ENCODE results near the gene VWA1. TPM values are rescaled to one million over a fixed set of nuclear protein-coding genes. Genes with fewer than 3 reads are reported as not detected.
A peak's percentile ranks its signal among the peaks of the same experiment; 100 is the strongest.

Gene VWA1
- total RNA-seq, 1 experiment from 2014 or later = 35.5 TPM

DNA sequence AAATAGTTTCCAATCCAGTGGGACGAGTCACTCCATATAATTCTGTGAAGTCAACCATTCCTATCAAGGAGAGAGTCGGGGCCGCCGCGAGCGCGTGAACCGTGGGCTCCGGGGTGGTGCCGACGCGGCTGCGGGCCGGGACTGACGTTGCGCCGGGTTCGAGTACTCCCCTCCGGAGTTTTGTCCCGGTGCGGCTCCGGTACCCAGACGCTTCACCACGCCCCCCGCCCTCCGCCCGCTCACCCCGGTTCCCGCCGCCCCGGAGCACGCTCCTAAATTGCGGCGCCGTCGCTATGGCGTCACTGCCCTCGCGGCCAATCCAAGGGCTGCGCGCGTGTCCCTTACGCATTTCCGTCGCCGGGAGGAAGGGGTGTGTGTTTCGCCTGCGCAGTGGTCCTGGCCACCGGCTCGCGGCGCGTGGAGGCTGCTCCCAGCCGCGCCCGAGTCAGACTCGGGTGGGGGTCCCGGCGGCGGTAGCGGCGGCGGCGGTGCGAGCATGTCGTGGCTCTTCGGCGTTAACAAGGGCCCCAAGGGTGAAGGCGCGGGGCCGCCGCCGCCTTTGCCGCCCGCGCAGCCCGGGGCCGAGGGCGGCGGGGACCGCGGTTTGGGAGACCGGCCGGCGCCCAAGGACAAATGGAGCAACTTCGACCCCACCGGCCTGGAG is 36.0 kb downstream of the VWA1 start, which contains the start of gene ATAD3B (continued):
- TF ChIP-seq EMX1 (CRISPR knock-in tag; IDR thresholded peaks at IDR 0.05) (no peak), HMGA2 (CRISPR knock-in tag; IDR thresholded peaks at IDR 0.05) (no peak), RORB (CRISPR knock-in tag; IDR thresholded peaks at IDR 0.05) (no peak), RELA (CRISPR knock-in tag; IDR thresholded peaks at IDR 0.05; ENCODE audit: borderline replicate concordance) (no peak), TP53 (CRISPR knock-in tag; IDR thresholded peaks at IDR 0.05) (no peak), KAT7 (CRISPR knock-in tag; IDR thresholded peaks at IDR 0.05; ENCODE audit: borderline replicate concordance) (no peak), NFATC4 (CRISPR knock-in tag; IDR thresholded peaks at IDR 0.05) (no peak), CREM (CRISPR knock-in tag; IDR thresholded peaks at IDR 0.05) (peak; percentile 97), SOX15 (CRISPR knock-in tag; IDR thresholded peaks at IDR 0.05) (no peak), ZNF671 (CRISPR knock-in tag; IDR thresholded peaks at IDR 0.05) (no peak), NR1H2 (CRISPR knock-in tag; IDR thresholded peaks at IDR 0.05) (no peak), NFE2L1 (CRISPR knock-in tag; IDR thresholded peaks at IDR 0.05) (no peak), ZNF396 (CRISPR knock-in tag; IDR thresholded peaks at IDR 0.05; ENCODE audit: borderline replicate concordance) (no peak), ELF4 (CRISPR knock-in tag; IDR thresholded peaks at IDR 0.05; ENCODE audit: low read depth) (no peak), FOXK1 (CRISPR knock-in tag; IDR thresholded peaks at IDR 0.05) (peak; percentile 98), PRRX2 (CRISPR knock-in tag; IDR thresholded peaks at IDR 0.05) (no peak), SP1 (CRISPR knock-in tag; conservative IDR thresholded peaks at IDR 0.05) (peak; percentile 96), FOXP1 (CRISPR knock-in tag; IDR thresholded peaks at IDR 0.05; ENCODE audit: borderline replicate concordance) (no peak), NR3C1 (CRISPR knock-in tag; conservative IDR thresholded peaks at IDR 0.05; ENCODE audit: low read depth) (no peak), CREB1 (CRISPR knock-in tag; IDR thresholded peaks at IDR 0.05) (peak; percentile 75; the same call in 1 of the 2 replicates)
- TF ChIP-seq, protein P1, sequence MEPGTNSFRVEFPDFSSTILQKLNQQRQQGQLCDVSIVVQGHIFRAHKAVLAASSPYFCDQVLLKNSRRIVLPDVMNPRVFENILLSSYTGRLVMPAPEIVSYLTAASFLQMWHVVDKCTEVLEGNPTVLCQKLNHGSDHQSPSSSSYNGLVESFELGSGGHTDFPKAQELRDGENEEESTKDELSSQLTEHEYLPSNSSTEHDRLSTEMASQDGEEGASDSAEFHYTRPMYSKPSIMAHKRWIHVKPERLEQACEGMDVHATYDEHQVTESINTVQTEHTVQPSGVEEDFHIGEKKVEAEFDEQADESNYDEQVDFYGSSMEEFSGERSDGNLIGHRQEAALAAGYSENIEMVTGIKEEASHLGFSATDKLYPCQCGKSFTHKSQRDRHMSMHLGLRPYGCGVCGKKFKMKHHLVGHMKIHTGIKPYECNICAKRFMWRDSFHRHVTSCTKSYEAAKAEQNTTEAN (CRISPR knock-in tag; IDR thresholded peaks at IDR 0.05) = no peak
- TF ChIP-seq, protein P2, sequence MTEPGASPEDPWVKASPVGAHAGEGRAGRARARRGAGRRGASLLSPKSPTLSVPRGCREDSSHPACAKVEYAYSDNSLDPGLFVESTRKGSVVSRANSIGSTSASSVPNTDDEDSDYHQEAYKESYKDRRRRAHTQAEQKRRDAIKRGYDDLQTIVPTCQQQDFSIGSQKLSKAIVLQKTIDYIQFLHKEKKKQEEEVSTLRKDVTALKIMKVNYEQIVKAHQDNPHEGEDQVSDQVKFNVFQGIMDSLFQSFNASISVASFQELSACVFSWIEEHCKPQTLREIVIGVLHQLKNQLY (CRISPR knock-in tag; IDR thresholded peaks at IDR 0.05) = no peak
- TF ChIP-seq, protein P3, sequence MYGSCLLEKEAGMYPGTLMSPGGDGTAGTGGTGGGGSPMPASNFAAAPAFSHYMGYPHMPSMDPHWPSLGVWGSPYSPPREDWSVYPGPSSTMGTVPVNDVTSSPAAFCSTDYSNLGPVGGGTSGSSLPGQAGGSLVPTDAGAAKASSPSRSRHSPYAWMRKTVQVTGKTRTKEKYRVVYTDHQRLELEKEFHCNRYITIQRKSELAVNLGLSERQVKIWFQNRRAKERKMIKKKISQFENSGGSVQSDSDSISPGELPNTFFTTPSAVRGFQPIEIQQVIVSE (CRISPR knock-in tag; IDR thresholded peaks at IDR 0.05; ENCODE audit: borderline replicate concordance) = no peak
- TF ChIP-seq, protein P4, sequence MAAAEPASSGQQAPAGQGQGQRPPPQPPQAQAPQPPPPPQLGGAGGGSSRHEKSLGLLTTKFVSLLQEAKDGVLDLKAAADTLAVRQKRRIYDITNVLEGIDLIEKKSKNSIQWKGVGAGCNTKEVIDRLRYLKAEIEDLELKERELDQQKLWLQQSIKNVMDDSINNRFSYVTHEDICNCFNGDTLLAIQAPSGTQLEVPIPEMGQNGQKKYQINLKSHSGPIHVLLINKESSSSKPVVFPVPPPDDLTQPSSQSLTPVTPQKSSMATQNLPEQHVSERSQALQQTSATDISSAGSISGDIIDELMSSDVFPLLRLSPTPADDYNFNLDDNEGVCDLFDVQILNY (CRISPR knock-in tag; IDR thresholded peaks at IDR 0.05) = peak; percentile 95
- TF ChIP-seq, protein P5, sequence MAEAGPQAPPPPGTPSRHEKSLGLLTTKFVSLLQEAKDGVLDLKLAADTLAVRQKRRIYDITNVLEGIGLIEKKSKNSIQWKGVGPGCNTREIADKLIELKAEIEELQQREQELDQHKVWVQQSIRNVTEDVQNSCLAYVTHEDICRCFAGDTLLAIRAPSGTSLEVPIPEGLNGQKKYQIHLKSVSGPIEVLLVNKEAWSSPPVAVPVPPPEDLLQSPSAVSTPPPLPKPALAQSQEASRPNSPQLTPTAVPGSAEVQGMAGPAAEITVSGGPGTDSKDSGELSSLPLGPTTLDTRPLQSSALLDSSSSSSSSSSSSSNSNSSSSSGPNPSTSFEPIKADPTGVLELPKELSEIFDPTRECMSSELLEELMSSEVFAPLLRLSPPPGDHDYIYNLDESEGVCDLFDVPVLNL (CRISPR knock-in tag; IDR thresholded peaks at IDR 0.05; ENCODE audit: borderline replicate concordance, low read depth) = peak; percentile 77
- TF ChIP-seq, protein P6, sequence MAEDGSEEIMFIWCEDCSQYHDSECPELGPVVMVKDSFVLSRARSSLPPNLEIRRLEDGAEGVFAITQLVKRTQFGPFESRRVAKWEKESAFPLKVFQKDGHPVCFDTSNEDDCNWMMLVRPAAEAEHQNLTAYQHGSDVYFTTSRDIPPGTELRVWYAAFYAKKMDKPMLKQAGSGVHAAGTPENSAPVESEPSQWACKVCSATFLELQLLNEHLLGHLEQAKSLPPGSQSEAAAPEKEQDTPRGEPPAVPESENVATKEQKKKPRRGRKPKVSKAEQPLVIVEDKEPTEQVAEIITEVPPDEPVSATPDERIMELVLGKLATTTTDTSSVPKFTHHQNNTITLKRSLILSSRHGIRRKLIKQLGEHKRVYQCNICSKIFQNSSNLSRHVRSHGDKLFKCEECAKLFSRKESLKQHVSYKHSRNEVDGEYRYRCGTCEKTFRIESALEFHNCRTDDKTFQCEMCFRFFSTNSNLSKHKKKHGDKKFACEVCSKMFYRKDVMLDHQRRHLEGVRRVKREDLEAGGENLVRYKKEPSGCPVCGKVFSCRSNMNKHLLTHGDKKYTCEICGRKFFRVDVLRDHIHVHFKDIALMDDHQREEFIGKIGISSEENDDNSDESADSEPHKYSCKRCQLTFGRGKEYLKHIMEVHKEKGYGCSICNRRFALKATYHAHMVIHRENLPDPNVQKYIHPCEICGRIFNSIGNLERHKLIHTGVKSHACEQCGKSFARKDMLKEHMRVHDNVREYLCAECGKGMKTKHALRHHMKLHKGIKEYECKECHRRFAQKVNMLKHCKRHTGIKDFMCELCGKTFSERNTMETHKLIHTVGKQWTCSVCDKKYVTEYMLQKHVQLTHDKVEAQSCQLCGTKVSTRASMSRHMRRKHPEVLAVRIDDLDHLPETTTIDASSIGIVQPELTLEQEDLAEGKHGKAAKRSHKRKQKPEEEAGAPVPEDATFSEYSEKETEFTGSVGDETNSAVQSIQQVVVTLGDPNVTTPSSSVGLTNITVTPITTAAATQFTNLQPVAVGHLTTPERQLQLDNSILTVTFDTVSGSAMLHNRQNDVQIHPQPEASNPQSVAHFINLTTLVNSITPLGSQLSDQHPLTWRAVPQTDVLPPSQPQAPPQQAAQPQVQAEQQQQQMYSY (CRISPR knock-in tag; IDR thresholded peaks at IDR 0.05) = no peak
- TF ChIP-seq, protein P7, sequence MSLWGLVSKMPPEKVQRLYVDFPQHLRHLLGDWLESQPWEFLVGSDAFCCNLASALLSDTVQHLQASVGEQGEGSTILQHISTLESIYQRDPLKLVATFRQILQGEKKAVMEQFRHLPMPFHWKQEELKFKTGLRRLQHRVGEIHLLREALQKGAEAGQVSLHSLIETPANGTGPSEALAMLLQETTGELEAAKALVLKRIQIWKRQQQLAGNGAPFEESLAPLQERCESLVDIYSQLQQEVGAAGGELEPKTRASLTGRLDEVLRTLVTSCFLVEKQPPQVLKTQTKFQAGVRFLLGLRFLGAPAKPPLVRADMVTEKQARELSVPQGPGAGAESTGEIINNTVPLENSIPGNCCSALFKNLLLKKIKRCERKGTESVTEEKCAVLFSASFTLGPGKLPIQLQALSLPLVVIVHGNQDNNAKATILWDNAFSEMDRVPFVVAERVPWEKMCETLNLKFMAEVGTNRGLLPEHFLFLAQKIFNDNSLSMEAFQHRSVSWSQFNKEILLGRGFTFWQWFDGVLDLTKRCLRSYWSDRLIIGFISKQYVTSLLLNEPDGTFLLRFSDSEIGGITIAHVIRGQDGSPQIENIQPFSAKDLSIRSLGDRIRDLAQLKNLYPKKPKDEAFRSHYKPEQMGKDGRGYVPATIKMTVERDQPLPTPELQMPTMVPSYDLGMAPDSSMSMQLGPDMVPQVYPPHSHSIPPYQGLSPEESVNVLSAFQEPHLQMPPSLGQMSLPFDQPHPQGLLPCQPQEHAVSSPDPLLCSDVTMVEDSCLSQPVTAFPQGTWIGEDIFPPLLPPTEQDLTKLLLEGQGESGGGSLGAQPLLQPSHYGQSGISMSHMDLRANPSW (CRISPR knock-in tag; conservative IDR thresholded peaks at IDR 0.05; ENCODE audit: low read depth) = no peak
- TF ChIP-seq, protein P8, sequence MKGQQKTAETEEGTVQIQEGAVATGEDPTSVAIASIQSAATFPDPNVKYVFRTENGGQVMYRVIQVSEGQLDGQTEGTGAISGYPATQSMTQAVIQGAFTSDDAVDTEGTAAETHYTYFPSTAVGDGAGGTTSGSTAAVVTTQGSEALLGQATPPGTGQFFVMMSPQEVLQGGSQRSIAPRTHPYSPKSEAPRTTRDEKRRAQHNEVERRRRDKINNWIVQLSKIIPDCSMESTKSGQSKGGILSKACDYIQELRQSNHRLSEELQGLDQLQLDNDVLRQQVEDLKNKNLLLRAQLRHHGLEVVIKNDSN (CRISPR knock-in tag; IDR thresholded peaks at IDR 0.05) = peak; percentile 65; the same call in 1 of the 2 replicates
